Thyroid gland (tissue), 4 donors: ENCODE data around the gene COL20A1.

Experiments used
- POLR2A ChIP-seq, 2 donors: fragments of 450-650 bp; IDR thresholded peaks; one replicate each; pipeline ENCODE4 v1.6.1; 2017; ENCODE audit warnings: antibody characterized with exemption in 2 of 2, mild to moderate bottlenecking in 2 of 2, moderate library complexity in 1 of 2
- TF ChIP-seq, protein P1 (sequence below), 6 experiments: fragments of 200-600 bp in 3 of 6; fragments of 450-650 bp in 3 of 6; sonication (generic) in 3 of 6; IDR thresholded peaks; one replicate each; pipeline ENCODE4 v1.5.1; 2016 to 2019; ENCODE audit warnings: antibody characterized with exemption in 6 of 6, mild to moderate bottlenecking in 2 of 6, inconsistent platforms in 1 of 6, moderate library complexity in 1 of 6

DNA sequence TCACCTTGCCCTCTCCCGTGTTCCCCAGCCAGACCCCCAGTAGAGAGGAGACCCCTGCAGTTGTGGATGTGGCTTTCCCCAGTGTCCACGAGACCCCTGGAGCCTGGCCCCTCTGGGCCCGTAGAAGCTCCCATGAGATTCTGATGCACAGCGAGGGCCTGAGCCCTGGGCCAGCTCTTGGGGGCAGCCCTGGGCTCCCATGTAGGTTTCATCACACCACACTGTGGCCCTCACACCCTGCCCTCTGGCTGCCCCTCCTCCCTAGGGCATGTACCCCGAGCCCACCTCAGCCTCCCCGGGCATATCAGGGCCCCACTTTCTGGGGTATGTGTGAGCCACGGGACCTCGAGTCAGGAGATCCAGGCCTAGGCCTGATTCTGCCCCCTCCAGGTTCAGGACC, 75.2 kb downstream of the COL20A1 start:
- TF ChIP-seq, protein P1, sequence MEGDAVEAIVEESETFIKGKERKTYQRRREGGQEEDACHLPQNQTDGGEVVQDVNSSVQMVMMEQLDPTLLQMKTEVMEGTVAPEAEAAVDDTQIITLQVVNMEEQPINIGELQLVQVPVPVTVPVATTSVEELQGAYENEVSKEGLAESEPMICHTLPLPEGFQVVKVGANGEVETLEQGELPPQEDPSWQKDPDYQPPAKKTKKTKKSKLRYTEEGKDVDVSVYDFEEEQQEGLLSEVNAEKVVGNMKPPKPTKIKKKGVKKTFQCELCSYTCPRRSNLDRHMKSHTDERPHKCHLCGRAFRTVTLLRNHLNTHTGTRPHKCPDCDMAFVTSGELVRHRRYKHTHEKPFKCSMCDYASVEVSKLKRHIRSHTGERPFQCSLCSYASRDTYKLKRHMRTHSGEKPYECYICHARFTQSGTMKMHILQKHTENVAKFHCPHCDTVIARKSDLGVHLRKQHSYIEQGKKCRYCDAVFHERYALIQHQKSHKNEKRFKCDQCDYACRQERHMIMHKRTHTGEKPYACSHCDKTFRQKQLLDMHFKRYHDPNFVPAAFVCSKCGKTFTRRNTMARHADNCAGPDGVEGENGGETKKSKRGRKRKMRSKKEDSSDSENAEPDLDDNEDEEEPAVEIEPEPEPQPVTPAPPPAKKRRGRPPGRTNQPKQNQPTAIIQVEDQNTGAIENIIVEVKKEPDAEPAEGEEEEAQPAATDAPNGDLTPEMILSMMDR (IDR thresholded peaks at IDR 0.05): no peak
- no peak for TF ChIP-seq POLR2A (IDR thresholded peaks at IDR 0.05)
